Cardiac muscle cell (in vitro differentiated cells and primary cell): ENCODE data around the gene ZNF609. TPM values are rescaled to one million over a fixed set of nuclear protein-coding genes. Genes with fewer than 3 reads are reported as not detected.

Source experiments
- DNase-seq, 2 donors: peaks; one replicate each; pipeline versions ENCODE4 v3.0.0 to v3.0.0-alpha.2; 2010 to 2017; ENCODE audit warnings: low read depth in 1 of 2, low spot score in 1 of 2
- H3K27ac ChIP-seq: fragments of 200-600 bp; sonication (generic); 2 replicates; pipeline ENCODE4 v1.5.1; 2016
- H3K27me3 ChIP-seq: fragments of 200-600 bp; sonication (generic); 2 replicates; pipeline ENCODE4 v1.6.0; 2016; ENCODE audit warnings: control low read depth
- H3K36me3 ChIP-seq: fragments of 200-600 bp; sonication (generic); 2 replicates; pipeline ENCODE4 v1.5.1; 2016; ENCODE audit warnings: control low read depth
- H3K4me1 ChIP-seq: fragments of 200-600 bp; sonication (generic); 2 replicates; pipeline ENCODE4 v1.8.1; 2017; ENCODE audit warnings: low read depth, mild to moderate bottlenecking, mixed run types
- H3K4me3 ChIP-seq: fragments of 200-600 bp; sonication (generic); 2 replicates; pipeline ENCODE4 v1.5.1; 2016; ENCODE audit warnings: mild to moderate bottlenecking
- H3K9me3 ChIP-seq: fragments of 200-600 bp; sonication (generic); 2 replicates; pipeline ENCODE4 v1.5.1; 2017; ENCODE audit warnings: low read depth, mild to moderate bottlenecking, control low read depth
- CTCF ChIP-seq: IDR thresholded peaks from 2 replicates; pipeline ENCODE4 v1.5.1; 2012; ENCODE audit warnings: low read depth, mild to moderate bottlenecking, low read length
- polyA plus RNA-seq: library from polyadenylated mRNA; unstranded; fragments of >200 nt; fragmentation: Nextera tagmentation; extraction: Ambion mirVana; gene quantifications from 2 replicates; pipeline ENCODE4 v1.2.1, GENCODE V29; 2016
- total RNA-seq: library from RNA; depleted of rRNA; stranded (reverse); fragments of >200 nt; gene quantifications from 2 replicates; pipeline ENCODE4 v1.2.3, GENCODE V29; 2016

Gene ZNF609
- total and polyA plus RNA-seq, 2 experiments from 2014 or later: 25.6 to 41.4 TPM

GRCh38 chr15:64503640-64504039 lies 43.3 kb downstream of the ZNF609 start:
- H3K4me3 ChIP-seq: no peak overlapping the region
- no peak for TF ChIP-seq CTCF
- no peak for DNase-seq
- no peaks in the 10 kb centered on the region for H3K27me3 ChIP-seq
- H3K9me3 ChIP-seq: no peaks in the 10 kb centered on the region
- H3K36me3 ChIP-seq: no peaks in the 10 kb centered on the region
- peaks cover 53% of the 10 kb centered on the region for H3K4me1 ChIP-seq
- peak overlapping the region; percentile 47 for H3K27ac ChIP-seq

DNA sequence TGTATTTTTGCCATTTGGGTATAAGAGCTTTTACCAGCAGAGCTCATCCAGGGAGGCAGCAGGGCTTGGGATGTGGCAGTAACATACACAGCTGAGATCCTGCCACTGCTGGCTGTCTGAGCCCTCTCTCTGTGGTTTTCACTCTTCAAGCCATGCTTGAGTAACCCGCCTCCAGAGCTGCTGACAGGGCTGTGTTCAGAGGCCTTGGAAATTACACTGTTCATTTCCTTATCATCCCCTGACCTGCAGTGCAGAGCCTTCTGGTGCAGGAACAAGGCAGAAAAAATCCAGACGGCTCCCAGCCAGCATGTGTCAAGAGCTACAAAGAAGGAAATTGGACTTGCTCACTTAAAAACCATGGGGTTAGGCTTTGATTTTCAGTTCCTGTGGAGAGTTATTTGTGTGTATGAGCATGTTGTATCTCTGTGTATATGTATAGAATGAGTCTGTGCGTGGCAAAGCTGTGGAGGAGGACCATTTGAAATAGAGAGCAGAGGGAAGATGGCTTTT lies 47.0 kb downstream of the ZNF609 start:
- Histone ChIP-seq H3K27ac (peak overlapping the region; percentile 70), H3K9me3 (no peaks in the 10 kb centered on the region), H3K4me1 (peaks cover 36% of the 10 kb centered on the region), H3K27me3 (no peaks in the 10 kb centered on the region), H3K36me3 (no peaks in the 10 kb centered on the region), H3K4me3 (no peak overlapping the region)
- TF ChIP-seq CTCF: no peak
- peak; percentile 94 to 97 for DNase-seq

- no peak for DNase-seq
- TF ChIP-seq CTCF: no peak
- H3K4me1 ChIP-seq: peaks cover 32% of the 10 kb centered on the region
- no peak overlapping the region for H3K4me3 ChIP-seq
- H3K27ac ChIP-seq: peak overlapping the region; percentile 70
- no peaks in the 10 kb centered on the region for H3K36me3 ChIP-seq
- no peaks in the 10 kb centered on the region for H3K9me3 ChIP-seq
- no peaks in the 10 kb centered on the region for H3K27me3 ChIP-seq
These were observed 47.5 kb downstream of the ZNF609 start for GRCh38 chr15:64507845-64508244.

DNA sequence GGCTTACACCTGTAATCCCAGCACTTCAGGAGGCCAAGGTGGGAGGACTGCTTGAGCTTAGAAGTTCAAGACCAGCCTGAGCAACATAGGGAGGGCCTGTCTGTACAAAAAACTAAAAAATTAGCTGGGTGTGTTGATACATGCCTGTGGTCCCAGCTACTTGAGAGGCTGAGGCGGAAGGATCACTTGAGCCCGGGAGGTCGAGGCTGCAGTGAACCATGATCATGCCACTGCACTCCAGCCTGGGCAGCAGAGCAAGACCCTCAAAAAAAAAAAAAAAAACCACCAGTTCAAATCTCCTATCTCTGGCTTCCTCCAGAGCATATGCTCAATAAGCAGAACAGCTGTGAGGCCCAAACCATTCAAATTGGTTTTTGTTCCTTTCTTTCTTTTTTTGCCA lies 53.4 kb downstream of the ZNF609 start:
- Histone ChIP-seq H3K4me1 (no peaks in the 10 kb centered on the region), H3K4me3 (no peak overlapping the region), H3K9me3 (no peaks in the 10 kb centered on the region), H3K27me3 (no peaks in the 10 kb centered on the region), H3K27ac (no peak overlapping the region), H3K36me3 (no peaks in the 10 kb centered on the region)
- no peak for DNase-seq
- no peak for TF ChIP-seq CTCF

DNA sequence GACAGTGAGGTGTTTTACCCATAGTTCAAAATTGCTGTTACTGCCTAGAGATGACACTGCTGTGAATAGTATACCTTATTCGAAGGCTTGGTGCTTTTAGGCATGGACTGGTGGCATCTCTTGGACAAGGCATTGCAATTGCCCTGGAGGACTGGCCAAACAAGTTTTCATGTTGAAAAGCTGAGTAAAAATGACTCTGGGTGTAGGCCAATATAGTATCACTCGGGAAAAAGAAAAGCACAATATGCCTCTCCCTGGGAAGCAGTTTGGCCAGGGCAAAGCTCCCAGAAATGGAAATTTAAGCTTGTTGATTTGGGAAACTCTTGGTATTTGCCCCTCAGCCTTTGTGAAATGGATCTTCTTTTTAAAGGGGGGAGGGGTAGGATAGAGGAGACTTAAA lies 54.8 kb downstream of the ZNF609 start:
- Histone ChIP-seq H3K4me1 (peaks cover 7% of the 10 kb centered on the region), H3K9me3 (no peaks in the 10 kb centered on the region), H3K4me3 (no peak overlapping the region), H3K27me3 (no peaks in the 10 kb centered on the region), H3K36me3 (no peaks in the 10 kb centered on the region), H3K27ac (no peak overlapping the region)
- no peak for DNase-seq
- TF ChIP-seq CTCF: no peak

DNA sequence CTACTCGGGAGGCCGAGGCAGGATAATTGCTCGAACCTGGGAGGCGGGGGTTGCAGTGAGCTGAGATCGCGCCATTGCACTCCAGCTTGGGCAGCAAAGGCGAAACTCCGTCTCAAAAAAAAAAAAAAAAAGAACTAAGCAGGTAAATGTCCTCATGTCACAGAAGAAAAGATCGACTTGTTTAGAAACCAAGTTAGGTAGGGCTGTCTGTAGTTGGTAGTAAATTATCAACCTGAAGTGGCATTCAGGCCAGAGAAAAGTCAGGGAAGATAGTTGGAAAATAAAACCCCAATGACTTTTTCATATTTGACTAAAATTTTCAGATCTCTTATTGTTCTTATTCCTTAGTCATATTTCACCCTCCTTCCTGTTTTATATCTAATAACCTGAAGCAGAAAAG lies 55.4 kb downstream of the ZNF609 start:
- DNase-seq: no peak
- Histone ChIP-seq H3K27me3 (no peaks in the 10 kb centered on the region), H3K36me3 (no peaks in the 10 kb centered on the region), H3K9me3 (no peaks in the 10 kb centered on the region), H3K4me3 (no peak overlapping the region), H3K27ac (no peak overlapping the region), H3K4me1 (peaks cover 13% of the 10 kb centered on the region)
- no peak for TF ChIP-seq CTCF
